Activated CD4-positive, CD25-positive, alpha-beta regulatory T cell treated with anti-CD3 and anti-CD28 coated beads, Interleukin-2, amount 50 U/mL, for 24 hours (primary cell): Measurements from ENCODE around the gene SLC6A5.
"Not testable (repeated sequence)": the region's sequence is repeated elsewhere in the genome, so short reads cannot be mapped to it uniquely, and the experiment has no call there.

Experiments used
- ATAC-seq, 2 donors: fragments of 150-1000 bp; cut with Tn5 transposase; one replicate each; pipeline ENCODE4 v1.10.0; 2021; ENCODE audit warnings: mild to moderate bottlenecking in 1 of 2, moderate library complexity in 1 of 2

Gene SLC6A5

DNA sequence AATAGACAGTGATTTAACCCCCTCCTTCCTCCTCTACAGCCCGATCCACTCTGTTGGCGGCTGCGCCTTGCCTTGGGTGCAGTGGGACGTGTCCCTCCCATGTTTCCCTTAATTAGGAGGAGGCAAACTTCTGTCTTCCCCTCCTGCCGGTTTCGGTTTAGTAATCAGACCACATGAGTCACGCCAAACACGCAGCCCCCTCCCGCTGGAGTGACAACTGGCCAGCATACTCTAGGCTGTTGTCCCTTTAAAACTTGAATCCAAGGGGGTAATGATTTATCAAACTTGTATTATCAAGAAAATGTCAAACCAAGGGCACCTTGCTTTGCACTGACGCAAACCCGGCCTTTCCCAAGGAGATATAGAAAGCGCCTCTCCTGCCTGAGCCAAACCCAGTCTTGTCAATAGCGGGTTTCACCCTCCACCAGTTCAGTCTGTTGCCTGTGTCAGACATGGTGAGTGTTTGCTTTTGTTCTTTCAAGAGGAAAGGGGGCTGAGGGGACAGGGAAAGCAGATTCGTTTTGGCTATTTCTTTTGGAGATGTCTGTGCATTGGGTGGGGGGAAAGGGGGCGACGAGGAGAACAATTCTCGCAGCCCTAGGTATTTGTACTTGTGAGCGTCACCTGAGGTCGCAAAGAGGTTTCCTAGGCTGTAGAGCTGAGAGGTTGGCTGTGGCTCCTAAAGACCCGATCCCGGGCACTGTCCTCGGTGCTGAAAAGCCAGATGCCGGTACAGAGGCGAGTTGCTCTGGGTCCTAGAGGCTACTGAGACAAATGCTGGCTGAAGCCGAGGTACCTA, at the start of gene SLC6A5:
Gene SLC6A5 (plus strand): TSS at position 388 of the 799 bp plus-strand sequence. CDS start 65 bp downstream, at position 453.
- ATAC-seq = no peak

DNA sequence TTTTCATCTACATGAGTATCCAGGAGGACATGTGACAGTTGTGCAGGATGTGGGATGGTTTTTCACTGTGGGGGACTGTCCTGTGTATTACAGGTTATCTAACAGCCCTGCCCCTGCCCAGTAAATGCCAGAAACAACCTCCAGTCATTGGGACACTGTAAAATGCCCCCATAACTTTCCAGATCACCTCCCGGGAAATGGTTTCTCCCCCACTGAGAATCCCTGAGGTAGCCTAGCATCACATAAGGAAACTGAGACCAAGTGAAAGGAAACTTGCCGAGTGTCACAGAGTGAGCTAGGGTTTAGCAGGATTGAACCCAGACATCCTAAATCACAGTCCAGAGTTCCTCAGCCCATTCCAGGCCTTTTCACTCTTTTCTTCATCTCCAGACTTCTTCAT, 48.3 kb upstream of the SLC6A5 start:
- no peak for ATAC-seq

DNA sequence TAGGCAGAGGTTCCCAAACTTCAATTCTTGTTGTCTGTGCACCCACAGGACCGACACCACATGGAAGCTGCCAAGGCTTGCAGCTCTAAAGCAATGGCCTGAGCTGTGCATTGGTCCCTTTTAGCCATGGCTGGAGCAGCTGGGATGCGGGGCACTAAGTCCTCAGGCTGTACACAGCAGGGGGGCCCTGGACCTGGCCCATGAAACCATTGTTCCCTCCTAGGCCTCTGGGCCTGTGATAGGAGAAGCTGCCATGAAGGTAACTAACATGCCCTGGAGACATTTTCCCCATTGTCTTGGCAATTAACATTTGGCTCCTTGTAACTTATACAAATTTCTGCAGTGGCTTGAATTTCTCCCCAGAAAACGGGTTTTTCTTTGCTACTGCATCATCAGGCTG, 43.6 kb upstream of the SLC6A5 start:
- ATAC-seq = no peak

DNA sequence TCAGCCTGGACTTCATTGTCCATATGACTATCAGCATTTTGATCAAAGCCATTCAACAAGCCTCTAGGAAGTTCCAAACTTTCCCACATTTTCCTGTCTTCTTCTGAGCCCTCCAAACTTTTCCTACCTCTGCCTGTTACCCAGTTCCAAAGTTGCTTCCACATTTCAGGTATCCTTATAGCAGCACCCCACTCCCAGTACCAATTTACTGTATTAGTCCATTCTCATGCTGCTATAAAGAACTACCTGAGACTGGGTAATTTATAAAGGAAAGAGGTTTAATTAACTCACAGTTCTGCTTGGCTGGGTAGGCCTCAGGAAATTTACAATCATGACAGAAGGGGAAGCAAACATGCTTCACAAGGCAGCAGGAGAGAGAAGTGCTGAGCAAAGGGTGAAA, 43.0 kb upstream of the SLC6A5 start:
- ATAC-seq = not testable (repeated sequence)

DNA sequence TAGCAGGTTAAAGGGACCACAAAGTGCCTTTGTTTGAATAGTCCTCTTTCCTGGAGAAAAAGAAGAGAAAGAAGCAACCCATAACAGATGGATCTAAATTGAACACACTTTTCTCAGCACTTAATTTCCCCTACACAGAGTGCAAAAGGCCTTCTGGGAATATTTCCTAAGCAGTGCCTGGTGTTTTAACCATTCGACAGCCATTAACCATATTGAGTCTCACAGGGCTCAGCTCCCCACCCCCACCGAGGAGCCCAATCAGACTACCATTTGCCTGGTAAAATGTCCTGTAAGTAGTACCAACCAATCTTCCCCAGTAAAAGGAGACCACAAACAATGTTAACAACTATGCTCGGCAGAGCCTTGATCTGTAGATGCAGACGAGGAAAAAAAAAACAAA, 40.7 kb upstream of the SLC6A5 start:
- no peak for ATAC-seq

DNA sequence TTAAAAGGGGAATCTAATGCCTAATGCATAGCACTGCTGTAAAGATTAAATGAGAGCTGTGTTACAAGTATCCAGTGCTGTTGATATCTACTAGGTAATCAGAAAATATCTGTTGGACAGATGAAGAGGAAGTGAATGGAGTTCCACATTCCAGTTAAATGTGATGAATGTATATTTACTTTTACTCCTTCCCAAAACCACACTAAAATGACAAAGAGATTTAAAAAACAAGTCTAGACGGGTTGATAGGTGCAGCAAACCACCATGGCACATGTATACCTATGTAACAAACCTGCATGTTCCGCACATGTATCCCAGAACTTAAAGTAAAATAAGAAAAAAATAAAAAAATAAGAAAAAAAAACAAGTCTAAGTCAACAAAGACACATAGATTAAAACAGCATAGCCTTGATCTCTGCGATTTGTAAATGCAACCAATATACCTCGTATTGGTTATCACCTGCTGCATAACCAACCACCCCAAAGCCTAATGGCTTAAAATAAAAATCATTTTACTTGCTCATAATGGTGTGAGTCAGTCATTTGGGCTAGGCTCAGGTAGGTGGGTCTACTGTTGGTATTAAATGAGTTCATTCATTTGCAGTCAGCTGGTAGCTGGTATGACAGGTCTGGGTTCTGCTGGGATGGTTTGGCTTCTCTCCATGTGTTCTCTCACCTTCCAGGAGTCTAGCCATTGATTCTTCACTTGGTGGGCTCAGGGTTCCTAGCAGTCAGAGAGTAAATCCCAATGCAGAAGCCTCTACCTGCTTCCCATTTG, 39.7 kb upstream of the SLC6A5 start:
- ATAC-seq = no peak

DNA sequence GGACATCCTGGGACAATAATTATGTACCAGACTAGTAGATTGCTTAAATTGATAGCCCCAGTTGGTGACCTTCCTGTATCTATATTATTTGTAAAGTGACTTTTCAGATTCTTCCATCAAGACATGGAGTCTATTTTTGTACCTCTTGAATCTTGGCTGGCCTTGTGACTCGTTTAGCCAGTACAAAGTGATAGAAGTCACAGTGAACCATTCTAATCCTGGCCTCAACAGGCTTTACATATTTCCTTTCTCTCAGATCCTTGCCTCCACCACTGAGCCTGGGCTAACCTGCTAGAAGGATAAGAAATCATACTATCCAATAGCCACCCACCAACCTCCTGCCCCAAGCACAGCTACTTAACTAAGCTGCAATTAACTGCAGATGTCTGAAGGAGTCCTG, 37.5 kb upstream of the SLC6A5 start:
- ATAC-seq = no peak

DNA sequence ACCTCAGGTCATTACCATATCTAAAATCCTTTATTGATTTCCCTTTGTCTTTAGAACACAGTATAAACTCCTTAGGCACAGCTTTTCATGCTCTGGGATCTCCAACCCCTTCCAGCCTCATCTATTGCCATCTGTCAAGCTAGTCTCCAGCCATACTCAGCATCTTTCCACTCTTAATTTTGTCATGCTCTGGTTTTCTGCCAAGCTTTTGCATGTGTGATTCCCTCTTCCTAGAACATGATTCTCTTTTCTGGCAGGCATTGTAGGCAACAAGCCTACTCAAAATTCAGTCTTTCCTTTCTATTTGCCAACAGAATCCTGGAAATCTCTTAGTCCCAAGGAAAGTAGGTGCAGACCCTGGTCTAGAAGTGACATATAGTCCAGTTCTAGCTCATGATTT, 35.5 kb upstream of the SLC6A5 start:
- no peak for ATAC-seq

DNA sequence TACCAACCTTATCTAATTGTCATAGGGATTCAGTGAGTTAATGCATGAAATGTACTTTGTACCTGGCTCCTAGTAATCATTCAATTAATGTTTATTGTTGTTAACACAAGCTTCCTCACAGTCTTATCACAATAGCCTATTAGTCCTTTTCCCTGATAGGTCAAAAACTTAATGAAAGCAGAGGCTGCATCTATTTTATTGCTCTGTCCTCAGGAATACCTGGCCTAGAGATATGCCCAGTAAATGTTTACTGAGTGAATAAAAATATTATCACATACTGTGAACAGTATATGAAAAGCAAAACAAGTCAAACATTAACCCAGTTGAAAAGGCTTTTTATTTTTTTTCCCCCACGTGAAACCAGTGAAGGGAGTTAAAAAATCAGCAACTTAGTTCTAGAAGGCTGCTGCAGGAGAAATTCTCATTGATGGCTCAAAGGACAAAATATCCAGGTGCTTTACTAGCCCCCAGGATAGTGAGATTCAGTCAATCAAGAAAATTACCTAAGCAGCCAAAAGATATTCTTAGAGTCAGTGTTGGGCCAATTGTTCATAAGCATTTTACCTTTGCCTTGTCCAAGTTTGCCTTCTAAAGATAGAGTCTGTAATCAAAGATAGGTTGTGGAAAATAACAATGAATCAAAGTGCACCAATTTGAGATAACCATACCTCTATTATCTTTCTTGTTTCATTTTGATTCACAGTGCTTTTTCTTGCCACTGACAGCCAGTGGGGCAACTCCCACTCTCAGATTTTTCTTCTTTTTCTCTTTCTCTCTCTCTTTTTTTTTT, 34.4 kb upstream of the SLC6A5 start:
- no peak for ATAC-seq

DNA sequence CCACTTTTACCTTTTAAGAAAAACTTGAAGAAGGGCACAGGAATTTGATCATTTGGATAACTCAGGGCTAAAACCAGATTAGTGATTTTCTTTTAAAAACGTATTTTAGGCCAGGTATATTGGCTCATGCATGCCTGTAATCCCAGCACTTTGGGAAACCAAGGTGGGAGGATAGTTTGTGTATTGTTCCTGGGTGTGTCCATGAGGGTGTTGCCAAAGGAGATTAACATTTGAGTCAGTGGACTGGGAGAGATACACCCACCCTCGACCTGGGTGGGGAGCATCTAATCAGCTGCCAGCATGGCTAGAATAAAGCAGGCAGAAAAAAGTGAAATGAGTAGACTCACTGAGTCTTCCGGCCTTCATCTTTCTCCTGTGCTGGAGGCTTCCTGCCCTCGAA, 33.3 kb upstream of the SLC6A5 start:
- not testable (repeated sequence) for ATAC-seq

DNA sequence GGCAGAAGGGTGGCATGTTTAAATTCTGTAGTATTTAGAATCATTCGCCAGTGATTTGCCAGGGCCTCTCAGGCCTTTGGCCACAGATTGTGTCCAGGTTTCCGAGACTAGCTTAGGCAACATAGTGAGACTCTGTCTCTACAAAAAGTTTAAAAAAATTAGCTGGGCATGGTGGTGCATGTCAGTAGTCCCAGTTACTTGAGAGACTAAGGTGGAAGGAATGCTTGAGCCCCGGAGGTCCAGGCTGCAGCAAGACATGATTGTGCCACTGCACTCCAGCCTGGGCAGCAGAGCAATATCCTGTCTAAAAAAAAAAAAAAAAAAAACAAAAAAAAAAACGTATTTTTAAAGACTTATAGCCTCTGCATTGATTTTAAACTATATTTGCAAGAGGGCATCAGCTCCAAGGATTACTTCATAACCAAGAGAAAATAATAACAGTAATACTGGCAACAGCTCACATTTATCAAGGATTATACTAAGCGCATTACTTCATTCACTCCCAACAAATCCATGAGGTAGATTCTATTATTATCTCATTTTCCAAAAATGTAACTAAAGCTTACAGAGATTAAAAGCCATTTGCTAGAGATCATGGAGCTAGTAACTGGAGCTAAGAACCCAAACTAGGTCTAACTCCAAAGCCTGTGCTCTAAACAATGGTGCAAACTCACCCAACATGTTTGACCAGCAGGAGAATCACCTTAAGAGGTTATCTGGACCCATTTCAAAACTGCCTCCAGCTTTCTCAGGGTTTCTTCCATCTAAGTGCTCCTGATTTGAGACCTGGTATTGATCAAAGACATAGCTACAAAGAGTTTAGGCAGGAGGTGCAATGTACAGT, 32.6 kb upstream of the SLC6A5 start:
- ATAC-seq = no peak

DNA sequence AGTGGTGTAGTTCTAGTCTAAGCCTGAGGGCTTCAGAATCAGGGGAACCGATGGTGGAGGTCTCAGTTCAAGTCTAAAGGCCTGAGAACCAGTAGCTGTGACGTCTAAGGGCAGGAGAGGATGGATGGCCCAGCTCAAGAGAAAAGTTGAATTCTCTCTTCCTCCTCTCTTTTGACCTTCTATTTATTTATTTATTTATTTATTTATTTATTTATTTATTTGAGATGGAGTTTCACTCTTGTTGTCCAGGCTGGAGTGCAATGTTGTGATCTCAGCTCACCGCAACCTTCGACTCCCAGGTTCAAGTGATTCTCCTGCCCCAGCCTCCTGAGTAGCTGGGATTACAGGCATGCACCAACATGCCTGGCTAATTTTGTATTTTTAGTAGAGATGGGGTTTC, 19.7 kb upstream of the SLC6A5 start:
- ATAC-seq = not testable (repeated sequence)

DNA sequence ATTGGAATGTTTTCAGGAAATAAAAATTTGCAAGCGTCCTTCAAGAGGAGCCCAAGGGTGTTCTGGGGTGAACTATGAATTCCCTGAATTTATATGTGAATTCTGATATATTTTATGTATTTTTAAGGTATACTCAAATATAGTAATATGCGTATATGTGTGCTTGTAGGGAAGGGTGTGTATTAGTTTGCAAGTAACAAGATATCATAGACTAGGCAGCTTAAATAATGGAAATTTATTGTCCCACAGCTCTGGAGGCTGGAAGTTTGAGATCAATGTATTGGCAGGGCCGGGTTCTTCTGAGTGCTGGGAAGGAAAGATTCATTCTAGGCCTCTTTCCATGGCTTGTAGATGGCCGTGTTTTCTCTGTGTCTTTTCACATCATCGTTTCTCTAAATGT, 16.2 kb upstream of the SLC6A5 start:
- no peak for ATAC-seq

DNA sequence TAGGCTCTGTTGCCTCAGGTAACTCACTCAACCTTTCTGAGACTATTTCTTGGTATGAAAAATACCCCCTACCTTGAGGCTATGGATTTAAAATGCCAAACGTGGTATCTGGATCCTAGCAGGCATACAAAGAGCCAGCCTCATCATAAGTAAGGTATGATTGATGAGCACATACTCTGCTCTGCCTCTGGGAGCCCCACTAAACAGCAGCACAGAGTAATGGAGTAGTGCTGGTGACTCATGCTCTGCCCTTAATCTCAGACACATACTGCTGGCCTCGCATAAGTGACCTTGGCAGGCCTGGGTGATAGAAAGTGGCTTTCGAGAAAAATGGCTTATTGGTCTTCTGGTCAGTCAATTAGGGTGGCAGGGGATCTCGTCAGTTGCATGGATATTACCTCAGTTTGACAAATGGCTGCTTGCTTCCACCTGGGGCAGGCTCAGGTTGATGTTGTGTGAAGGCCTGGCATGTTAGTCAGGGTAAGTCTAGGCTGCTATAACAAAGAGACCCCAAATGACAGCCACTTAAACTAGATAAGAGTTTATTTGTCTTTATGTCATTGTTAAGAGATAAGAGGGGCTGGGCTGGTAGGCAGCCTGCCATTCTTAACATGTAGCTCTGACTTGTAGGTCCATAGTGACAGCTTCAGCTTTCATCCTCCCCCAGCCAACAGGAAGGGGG, 15.2 kb upstream of the SLC6A5 start:
- no peak for ATAC-seq

DNA sequence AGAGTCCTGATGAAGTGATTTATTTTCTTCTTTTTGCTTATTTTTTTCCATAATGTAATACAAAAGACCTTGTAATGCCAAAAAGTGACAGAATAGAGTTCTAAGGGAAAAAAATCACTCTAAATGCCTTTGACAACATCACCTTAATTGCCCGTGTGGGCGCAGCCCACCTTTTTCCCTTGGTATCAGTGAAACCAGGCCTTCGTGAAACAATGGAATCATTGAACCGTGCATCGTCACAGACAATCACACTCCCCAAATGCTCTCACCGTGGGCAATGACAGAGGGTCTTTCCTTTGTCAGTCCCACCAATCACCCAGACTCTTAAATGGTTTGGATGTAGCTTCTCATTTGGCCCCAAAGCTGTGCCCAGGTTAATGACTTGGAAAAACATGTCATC, 9.6 kb upstream of the SLC6A5 start:
- no peak for ATAC-seq

DNA sequence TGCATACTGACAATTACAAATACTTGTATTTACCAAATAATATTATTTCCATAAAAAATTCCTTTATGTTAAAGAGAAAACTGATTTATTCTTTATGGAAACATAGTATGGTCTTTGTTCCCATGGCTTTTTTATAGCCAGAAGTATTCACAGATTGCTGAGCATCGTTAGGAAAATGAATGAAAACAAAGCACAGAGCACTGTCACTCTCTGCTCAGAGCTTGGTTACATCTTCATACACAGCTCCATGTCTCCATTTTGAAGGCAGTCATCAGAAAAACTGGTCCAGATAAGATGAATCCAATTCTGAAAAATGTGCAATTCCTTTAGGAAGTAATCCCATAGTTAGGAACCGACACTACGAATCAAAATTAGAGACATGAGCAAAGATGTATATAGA, 9.0 kb upstream of the SLC6A5 start:
- ATAC-seq = no peak

DNA sequence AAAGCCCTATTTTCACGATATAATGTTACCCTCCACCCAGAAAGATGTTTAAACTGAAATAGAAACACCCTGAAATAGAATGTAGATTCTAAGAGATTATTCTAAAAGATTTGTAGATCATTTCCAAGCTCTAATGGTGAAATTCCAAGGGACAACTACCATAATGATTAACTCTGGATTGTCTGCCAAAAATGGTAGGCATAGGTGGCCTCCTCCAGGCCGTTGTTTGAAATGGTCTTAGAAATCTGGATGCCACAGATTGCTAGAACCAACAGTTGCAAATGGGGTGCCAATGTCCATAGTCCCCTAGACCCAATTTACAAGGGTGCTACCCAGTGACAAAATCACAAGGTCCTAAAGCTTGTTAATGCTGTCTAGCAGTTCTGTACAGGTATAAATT, 6.7 kb upstream of the SLC6A5 start:
- ATAC-seq = no peak

DNA sequence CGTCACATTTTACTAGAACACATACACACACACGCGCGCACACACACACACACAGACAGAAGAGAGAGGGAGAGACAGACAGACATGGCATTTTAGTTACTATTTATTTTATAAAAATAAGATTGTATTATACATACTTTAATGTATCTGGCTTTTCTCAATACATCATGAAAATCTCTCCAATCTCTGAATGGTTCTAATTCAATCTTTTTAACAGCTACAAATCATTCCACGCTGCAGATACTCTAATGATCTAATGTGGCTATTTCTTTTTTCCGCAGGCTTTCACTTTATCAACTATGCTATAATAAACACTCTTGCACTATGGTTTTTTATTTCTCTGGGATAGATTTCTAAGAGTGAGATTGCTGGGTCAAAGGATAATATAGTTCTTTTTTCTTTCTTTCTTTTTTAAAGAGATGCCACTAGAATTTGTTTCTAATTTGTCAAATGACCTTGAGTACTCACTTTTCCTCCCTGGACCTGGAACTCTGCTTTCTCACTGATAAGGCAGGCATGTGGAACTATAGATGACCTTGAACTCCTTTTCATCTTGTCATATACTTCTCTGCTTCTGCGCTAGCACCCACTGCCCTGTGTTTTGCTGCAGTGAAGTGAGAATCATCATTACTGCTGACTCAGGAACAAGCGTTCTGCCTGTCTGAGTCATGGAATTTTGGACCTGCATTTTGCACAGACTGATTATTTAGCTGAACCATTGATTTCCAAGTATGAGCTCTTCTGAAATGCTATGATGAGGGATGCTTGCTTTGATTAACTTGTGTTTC, 4.9 kb upstream of the SLC6A5 start:
- ATAC-seq = no peak

DNA sequence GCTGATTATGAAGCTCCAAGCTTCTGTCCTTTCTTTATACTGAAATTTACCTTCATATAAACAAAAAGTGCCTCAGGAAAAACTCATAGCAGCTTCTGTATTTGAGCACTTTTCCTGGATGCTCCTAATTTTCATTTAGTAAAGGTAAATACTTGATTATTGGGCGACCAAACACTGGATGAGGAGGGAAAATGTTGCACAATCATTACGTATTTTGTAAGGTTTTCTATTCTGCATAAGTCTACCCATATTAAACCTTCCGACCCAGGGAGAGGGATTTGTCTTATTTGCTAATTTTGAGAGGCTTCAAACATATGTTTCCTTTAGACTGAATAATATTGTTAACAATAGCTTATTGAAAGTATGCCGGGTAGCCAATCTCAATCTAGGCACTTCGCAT, 4.3 kb upstream of the SLC6A5 start:
- ATAC-seq = no peak

DNA sequence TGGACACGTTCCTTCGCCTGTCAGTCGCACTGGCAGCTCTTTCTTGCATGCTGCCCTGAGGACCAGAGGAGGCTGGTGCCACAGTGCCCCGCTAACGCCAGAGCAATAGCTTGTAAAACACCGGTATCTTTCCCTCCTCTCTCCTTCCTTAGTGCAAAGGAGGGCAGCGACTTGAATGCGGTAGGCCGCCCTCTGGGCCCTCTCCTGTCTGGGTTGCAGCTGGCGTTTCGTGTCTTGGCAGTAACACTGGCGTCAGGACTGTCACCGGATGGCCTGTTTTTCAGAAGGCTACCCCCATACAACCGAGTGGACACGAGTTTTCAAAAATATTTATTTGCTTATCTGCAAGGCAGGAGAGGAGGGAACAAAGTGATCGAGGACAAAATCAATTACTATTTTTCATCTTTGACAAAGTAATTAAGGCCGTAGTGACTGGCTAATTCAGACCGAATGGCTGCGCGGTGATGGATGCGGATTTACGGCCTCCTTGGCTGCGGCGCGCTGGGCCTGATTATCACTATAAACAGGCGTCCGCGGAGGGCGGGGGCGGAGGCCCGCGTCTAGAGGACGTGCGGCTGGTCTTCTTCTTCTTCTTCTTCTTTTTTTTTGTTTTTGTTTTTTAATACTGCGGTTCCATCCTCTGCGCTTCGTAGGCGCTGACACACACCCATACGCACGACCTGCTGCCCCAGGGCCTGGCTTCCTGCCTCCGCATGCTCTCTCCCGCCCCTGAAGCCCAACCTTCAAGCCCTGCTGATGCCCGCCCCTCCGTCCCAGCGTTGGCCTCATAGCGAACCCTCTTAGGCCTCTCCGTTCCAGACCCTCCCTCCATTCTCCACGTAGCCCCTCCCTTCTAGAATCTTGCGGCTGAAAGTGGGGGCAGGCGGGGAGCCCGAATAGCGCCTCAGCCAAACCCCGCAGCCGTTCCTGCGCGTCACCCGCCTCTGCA, 2.9 kb upstream of the SLC6A5 start:
- no peak for ATAC-seq
